Measurements from ENCODE around the gene BRSK2.

BRSK2 gene

DNA sequence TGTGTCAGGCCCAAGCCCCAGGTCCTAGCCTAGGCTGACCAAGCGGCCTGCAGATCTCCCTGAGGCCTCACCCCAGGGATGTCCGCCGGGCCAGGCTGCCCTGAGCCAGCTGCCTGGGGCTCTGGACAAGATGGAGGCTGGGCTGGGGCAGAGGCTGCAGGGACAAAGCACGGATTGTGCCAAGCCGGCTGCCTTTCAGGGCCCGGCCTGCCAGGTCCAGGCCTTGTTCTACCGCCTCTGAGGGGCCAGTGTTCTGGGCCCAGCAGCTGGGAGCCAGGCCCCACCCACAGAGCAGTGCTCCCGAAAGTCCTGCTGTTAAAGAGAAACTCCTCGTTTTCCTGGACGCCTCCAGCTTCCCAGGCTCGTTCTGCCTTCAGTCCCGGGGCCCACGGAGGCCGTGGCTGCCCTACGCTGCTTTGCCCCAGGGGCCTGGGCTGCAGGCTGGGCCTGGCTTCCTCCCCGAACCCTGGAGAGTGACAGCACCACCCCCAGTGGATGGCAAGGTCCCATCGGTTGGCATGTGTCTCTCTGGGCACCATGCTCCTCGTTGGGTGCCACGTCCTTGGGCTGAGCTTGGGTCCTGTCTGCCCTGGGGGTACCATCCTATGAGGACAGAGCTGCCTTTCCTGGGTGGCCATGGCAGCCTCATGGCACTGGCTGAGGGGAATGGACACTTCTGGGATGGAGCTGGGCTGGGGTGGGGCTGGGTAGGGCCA, 7.6 kb downstream of the BRSK2 start:
- no peak for DNase-seq (ENCODE audit: low read depth)

DNA sequence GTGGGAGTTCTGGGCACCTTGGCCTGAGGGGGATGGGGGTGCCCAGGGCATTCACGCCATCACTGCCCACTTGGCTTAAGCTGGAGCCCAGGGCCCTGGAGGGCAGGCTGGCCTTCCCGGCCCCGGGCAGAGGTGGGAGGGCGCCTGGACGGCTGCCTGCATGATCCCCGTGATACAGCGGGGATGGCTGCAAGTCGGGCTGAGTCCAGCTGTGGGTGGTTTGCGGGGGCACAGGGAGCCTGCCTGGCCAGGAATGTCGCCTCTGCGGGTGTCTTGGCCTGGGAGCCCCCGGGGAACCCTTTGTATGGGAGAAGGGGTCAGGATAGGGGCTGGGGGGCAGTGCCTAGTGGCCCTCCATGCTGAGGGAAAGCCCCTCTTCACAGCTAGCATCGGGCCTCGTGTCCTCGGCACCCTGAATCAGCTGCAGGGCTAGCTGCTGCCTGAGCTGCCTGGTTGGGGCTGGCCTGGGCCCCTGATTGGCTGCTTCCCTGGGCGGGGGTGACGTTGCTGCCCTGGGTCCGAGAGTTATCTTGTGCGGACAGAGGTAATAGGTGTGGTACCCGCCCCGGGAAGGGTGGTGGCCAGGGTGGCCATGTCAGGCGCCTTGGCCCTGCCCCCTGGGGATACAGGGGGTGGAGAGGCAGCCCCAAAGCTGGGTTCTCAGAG, 8.3 kb downstream of the BRSK2 start:
- no peak for DNase-seq (ENCODE audit: low read depth)

DNA sequence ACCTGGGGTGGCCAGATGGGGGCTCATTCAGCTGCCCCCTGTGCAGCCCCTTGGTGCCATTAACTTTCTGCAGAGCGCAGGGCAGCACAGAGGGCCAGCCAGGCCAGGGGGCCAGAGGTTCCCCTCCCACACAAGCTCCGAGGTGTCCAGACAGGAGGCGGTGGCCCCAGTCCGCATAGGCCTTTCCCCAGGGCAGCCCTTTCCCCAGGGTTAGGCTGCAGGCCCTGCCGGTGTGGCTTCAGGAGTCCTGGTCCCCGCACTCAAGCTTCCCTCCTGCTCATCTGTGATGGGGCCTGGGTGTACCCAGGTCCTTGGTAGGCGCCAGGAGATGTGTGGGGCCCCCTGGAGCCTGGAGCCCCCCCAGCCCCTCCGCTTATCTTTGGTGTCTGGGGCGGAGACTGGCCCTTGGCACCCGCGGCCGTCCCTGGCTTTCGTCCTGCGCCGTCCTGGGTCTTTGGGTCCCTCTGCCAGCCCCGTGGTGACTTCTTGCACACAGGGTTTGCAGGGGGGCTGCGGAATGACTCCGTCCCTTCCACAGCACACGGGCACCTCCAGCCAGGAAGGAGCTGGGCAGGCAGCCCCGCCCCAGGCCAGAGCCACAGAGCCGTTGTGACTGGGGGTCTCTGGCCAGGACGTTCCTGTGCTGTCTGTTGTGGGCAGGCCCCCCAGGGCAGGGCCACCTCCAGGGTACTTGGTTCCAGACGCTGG, 8.9 kb downstream of the BRSK2 start:
- DNase-seq (ENCODE audit: low read depth), result no peak

DNA sequence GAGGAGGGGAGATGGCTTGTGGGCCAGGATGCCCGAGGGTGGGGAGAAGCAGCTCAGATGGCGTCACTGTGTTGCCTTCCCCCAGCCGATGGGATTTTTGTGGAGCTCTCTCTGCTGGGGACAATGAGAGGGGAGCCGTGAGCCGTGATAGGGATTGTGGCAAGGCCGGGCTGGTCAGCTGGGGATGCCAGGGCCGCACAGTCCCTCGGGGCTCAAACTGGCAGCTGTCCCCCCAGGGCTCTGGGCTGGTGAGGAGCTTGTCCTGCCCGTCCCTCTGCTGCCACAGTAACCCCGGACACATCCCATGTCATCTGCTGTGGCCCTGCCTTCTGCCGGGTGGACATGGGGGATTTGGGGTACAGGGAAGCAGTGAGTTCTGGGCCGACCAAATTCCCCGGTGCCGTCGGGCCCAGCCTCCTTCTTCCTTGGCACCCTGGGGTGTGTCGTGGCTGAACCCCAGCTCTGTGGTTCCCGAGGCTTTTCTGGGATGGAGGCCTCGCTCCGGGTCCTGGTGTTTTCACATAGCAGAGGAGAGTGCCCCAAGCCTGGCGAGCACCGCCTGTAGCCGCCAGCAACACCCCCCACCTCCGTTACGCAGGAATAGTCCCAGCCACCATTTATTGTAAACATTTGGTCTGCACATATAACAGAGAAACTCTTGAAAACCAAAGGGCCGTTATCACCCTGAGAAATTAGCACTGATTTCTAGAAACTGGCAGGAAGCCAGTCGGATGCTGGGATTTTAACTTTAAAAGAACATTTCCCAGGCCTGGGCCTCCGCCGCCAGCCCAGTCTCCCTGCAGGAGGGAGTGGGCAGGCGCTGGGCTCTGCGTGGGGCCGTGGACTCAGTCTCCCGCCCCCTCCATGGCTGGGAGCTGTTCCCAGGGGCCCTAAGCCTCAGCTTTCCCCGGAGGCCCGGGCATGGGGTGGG, 9.9 kb downstream of the BRSK2 start:
- DNase-seq (ENCODE audit: low read depth), result no peak

DNA sequence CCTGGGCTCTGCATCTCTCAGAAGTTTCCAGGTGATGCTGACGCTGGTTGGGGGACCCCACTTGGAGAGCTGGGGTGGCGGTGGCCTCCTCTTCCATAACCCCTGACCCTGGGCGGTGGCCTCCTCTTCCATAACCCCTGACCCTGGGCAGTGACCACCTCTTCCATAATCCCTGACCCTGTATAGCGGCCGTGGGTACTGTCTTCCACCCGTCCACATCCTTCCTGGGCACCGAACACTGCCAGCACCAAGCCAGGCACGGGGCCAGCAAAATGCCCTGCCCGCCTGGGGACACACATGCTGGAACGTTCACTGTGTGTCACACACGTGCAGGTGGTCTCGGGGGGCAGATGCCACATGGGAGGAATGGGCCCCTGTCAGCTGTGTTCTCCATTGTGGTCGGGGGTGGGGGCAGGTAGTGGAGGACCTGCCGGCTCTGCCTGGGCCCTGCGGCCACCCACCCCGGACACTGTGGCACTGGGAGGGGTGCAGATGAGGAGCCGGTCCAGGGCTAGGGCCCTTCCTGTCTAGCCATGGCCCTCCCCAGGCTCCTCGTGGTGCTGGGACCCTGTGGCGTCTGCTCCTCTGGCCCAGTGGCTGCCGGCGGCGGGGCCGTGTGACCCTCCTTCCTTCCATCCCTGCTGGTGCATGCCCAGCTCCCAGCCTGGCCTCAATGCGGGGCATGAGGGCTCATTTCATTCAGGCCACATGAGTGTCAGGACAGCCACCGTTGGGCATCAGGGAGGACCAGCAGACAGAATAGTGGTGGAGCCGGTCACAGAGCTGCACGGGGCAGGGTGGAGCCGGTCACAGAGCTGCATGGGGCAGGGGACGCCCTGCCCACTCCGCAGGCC, 10.8 kb downstream of the BRSK2 start:
- no peak for DNase-seq (ENCODE audit: low read depth)

DNA sequence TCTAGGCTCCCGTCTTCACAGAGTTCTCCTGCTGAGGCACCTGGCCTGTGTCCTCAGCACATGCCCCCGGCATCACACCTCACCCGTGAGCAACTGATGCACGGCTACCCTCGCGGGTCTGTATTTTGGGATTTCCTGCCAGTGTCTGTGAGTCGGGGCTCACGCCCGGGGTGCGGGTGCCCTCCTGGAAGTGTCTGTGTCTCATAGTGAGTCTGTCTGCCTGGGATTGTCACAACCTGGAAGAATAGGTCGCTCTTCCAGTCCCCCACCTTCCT, 11.4 kb downstream of the BRSK2 start:
- DNase-seq (ENCODE audit: low read depth), result no peak

DNA sequence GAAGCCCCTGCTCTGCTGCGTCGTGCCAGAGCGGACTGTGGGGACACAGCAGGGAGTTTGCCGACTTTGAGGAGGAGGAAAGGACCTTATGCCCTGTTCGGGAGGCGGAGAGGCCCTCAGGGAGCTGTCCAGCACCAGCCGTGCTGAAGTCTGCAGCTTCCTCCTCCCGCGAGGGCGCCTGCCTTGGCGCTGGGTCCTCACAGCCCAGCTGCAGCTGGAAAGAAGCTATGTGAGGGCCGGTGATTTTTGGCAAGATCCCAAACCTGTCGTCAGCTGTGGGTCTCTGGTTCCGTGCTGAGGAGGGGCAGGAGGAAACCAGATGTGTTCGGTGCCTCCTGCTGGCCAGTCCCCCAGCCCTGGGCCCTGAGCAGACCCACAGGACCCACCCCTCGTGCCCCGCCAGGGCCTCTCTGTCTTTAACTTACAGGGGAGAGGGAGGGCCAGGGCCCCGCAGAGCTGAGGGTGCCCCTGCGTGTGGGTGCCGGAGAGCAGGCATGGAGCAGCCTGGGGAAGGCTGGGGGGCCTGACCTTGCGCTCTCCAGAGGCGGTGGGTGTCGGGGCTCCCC, 12.0 kb downstream of the BRSK2 start:
- peak; percentile 27 for DNase-seq (ENCODE audit: low read depth)

DNA sequence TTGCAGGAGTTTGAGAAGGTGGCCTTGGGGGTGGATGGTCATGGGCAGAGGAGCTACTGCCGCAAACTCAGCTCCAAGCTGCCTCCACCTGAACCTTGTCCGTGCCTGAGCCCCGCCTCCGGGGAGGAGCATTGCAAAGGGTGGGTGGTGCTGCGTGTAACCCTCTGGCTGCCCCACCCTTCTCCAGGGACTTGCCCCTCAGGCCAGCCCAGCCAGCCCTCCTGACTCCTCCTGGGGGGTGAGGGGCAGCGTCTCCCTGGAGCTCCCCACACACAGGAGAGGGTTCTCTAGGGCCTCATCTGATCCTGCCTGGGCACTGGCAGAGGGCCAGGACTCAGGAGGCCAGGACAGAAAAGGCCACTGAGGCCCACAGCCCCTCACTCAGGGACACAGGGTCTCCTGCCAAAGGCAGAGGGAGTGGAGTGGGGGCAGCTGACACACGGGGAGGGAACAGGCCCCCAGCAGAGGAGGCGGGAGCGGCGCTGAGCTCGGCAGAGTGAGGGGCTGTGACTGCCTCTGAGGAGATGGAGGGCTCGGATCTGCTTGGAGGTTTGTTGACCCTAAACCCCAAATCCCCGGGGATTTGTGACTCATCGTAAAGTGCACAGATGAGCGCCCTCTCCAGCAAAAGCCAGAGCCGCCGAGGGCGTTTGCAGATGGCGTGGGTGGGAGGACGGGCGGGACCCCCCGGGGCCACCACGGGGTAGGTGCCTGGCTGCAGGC, 12.8 kb downstream of the BRSK2 start:
- no peak for DNase-seq (ENCODE audit: low read depth)

DNA sequence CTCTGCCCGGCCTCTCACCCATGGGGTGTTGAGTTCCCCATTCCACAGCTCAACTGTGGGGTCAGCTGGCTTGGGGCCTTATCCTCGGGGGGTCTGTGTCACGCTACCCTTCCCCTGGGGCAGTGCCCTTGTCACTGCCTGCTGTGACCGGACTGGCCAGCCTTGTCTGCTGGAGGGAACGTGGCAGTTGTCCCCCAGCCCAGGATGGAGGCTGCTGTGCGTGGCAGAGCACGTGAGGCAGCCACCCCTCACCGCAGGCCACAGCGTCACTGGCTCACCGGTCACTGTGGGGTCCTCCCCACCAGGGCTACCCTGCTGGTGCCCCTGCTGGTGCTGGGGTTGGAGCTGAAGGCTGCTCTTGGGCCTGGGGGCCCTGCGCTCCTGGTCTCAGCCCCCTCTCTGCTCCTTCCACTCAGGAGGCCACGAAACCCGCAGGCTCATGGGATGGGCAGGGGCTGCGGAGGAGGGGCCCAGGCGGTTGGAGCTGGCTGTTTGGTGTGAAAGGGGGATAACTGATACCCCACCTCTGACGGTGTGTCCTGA, 13.4 kb downstream of the BRSK2 start:
- no peak for DNase-seq (ENCODE audit: low read depth)

DNA sequence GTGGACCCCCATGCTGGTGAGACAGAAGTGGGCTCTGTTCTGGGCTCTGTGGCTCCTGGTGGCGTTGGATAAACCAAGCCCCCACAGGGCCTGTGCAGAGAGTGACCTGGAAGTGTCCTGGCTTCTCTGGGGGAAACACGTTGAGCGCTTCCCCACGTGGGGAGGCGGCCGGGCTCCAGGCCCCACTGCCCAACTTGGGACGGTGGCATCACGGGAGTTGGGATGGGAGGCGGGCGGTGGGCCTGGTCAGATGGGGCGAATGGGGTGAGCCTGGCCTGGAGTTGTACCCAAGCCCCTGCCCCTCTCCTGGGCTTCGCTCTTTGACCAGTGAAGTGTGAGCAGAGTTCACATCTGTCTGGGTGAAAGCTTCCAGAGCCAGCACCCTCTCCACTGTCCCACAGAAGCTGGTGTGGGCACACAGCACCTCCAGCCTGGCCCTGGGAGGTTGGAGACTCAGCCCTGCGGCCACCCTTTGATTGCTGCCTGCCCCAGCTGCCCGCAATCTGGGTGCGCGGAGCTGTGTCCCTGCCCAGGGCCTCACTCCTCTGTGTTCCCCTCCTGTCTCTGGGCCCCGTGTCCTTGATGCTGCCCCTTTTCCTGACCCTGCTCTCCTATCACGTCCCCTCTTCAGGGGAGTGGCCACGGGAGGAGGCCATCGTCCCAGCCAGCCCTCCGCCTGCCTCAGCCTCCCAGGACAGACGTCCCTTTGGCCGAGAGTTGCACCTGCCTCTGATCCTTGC, 14.2 kb downstream of the BRSK2 start:
- no peak for DNase-seq (ENCODE audit: low read depth)

DNA sequence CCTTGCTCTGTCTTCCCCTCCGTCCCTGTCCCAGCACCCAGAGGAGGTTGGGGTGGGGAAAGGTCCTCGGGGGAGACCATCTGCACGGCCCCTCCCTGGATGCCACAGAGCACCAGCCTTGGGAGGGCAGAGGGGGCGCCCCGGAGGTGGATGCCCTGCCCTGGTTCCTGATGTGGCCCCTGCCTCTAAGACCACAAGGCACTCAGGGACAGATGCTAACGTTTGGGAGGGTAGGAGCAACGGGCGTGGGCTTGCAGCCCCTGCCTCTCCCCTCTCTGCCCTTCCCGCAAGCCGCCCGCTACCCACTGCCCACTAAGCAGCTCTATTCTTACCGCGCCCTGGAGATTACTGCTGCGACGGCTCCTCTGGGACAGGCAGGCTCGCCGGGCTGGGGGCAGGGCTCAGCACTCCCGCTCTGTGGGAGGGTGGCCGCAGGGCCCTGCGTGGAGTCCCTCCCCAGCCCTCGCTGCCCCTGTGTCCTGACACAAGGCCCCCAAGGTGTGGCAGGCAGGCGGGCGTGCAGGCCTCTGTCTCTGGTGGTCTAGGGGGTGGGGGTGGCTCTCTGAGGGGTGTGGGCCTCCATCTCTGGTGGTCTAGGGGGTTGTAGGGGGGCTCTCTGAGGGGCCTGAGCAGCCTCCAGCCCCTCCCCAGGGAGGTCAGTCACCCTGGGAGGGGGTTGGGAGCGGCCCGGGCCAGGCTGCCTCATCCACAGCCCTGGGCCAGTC, 14.9 kb downstream of the BRSK2 start:
- no peak for DNase-seq (ENCODE audit: low read depth)

DNA sequence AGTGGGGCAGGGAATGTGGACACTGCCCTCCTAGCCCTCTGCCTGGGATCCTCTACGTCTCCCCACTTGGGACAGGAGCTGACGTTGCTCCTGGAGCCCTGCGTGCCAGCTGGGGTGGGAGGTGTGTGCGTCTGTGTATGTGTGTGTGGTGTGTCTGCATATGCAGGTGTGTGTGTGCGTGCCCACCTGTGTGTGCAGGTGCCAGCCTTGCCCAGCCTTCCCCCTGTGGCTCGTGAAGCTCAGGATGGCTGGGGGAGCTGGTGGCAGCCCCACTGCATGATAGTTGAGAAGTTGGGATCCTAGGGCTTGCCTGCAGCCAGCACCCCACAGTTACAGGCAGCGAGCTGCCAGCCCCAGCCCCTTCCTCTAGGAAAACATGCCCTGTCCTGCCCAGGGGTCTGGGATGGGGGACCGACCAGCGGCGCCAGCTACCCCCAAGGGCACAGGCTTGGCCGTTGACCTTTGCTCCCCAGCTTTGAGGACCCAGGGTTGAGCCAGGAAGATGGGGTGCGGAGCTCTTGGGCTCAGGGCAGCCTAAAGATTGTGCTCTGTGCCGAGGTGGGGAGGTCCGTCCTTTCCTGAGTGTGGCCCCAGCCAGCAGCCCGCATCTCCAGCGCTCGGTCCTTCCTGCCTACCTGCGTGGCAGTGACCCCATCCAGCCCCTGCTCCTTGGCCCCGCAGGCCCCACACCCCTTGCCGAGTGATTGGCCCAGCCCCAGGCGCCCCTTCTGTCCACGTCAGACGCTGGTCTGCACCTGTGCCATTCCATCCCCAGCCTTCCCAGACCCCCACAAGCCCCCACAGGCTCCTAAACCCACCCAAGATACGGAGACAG, 15.7 kb downstream of the BRSK2 start:
- no peak for DNase-seq (ENCODE audit: low read depth)

DNA sequence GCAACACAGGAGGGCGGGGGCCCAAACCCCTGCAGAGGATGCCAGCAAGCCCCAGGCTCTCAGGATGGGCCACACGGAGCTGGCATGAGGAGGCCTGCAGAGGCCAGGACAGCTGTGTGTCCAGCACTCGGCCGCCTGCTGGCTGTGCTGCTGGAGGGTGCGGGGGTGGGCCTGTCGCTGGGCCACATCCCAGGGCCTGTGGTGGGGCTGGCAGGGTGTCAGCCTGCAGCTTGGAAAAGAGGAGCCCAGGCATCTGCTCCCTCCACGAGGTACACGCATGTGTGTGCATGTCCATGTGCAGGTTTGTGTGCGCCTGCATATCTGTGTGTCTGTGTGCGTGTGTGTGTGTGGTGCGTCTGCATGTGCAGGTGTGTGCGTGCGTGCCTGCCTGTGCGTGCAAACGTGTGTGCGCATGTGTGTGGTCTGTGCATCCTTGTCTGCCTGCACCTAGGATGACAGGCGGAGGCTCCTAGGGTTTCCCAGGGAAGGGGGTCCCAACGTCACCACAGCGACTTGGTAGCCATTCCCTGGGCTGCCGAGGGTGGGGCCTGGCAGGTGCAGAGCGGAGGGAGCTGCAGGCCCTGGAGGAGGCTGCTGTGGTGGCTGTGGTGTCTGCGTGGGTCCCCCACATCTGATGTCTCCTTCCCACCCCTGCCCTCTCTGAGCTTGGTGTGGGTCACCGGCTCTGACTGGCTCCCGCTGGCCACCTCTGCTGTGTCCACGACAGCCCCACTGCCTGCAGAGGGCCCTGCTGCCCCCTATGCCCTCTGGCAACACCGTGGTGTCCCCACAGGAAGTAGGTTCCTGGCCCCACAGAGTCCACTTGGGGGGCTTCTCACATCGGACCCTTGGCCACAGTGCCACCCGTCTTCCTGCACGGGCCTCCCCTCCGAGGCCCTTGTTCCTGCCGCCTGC, 17.1 kb downstream of the BRSK2 start:
- no peak for DNase-seq (ENCODE audit: low read depth)

DNA sequence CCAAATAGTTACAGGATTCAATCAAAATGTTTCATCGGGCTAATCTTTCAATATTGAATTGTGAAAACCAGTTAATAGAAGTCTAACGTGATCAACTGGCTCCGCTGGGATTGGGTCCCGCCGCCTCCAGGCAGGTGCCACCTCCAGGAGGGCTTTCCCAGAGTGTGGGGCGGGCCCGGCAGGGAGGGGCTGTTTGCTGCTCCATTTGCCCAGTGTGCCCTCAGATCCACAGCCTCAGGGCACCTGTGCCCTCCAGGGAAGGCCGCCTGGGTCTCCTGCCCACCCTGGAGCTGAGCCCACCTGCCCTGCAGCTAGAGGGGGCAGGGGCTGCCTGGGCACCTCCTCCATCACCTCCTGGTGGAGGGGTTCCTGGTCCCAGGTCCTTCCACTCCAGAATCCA, 17.9 kb downstream of the BRSK2 start:
- DNase-seq (ENCODE audit: low read depth), result no peak

DNA sequence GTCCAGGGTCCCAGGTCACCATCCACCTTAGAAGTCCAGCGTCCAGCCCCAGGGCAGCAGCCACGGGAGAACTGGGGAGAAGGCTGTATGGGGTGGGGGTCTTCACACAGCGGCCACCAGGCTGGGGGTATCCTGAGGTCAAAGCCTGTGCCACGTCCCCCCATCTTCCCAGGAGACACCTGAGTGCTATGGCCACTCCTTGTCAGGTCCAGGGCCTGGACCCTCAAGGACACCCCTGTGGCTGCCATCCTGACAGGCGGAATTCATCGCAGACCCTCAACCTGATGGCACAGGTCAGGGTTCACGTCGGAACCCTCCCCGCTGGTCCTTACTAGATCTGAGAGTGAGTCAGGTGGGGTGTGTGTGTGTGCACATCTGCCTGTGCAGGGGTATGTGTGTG, 18.6 kb downstream of the BRSK2 start:
- DNase-seq (ENCODE audit: low read depth), result no peak

DNA sequence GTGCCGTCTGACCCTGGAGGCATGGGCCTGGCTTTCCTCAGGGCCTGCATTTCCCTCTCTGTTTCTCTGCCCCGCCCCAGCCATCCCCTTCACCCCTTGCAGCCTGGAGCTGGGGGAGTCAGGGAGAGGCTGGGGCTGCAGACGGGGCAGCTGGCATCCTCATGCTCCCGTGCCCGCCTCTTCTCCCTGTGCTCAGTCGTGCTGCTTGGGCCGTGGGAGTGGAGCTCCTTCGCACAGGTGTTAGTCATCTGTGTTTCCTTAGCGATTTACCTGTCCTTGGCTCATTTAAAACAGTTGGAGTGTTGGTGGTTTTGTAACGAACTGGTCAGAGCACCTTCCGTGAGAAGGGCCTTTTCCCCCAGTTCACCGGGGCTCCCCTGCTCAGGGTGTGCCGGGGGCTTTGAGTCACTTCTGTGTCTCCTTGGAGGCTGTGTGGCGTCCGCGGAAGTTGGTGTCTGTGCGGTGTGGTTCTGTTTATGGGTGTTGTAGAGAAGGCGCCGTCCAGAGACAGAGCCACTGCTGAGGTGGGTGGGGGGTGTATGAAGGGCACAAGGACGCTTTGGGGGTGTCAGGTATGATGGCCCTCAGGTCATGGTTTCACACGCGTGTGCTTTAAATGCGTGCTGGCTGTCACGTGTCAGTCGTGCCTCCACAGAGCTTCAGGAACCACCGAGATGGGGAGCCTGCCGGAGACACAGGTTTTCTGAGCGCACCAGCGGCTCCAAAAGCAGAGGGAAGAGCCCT, 19.5 kb downstream of the BRSK2 start:
- no peak for DNase-seq (ENCODE audit: low read depth)

All from stromal cell of bone marrow (primary cell).